Measurements from ENCODE around the gene DAGLA.

The DAGLA gene

DNA sequence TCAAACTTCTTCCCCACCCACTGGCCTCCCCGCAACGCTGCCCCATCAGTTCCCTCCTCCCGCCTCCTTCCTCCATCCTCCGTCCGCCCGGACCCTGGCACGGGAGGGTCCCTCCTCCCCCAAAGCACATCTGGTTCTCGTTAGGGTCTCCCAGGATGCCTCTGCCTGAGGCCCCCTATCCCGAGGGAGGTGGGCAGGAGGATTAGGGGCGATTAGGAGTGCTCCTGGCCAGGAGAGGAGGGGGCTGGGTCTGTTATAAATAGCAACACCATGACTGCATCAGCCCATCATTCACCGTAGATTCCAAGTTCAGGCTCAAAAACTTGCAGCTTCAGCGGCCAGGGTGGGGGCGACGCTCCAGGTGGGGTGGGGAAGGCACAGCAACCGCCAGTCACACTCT, 82.6 kb downstream of the DAGLA start:
- in situ Hi-C loops (cut with MboI; ENCODE audit: low sequenced_read_pairs), result no loop called here

DNA sequence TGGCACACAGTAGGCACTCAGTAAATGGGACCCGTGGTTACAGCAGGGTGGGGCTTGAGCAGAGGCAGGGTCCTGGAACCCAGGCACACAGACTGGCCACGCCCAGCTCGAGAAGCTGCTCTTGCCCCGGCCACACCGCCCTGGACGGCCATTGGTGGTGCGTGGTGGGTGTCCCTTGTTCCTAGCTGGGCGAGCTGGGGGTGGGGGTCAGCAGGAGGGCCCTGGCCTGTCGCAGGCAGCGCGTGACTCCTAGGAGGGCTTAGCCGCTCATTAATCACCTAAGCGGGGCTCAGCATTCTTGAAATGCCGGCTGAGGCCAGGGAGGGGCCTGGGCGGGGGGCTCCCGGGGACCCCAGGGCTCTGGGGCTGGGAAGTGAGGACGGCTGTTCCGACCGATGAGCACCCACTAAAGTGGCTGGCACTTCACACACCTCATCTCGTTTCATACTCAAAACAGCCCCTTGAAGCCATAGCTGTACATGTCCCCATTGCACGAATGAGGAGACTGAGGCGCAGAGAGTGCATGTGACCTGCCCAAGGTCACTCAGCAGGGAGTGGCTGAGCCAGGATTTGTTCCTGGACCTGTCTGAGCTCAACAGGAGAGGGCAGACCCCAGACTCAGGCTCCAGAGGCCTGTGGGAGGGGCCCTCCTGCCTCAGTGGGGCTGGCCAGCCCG, 83.9 kb downstream of the DAGLA start:
- in situ Hi-C loops (cut with MboI; ENCODE audit: low sequenced_read_pairs), result no loop called here

DNA sequence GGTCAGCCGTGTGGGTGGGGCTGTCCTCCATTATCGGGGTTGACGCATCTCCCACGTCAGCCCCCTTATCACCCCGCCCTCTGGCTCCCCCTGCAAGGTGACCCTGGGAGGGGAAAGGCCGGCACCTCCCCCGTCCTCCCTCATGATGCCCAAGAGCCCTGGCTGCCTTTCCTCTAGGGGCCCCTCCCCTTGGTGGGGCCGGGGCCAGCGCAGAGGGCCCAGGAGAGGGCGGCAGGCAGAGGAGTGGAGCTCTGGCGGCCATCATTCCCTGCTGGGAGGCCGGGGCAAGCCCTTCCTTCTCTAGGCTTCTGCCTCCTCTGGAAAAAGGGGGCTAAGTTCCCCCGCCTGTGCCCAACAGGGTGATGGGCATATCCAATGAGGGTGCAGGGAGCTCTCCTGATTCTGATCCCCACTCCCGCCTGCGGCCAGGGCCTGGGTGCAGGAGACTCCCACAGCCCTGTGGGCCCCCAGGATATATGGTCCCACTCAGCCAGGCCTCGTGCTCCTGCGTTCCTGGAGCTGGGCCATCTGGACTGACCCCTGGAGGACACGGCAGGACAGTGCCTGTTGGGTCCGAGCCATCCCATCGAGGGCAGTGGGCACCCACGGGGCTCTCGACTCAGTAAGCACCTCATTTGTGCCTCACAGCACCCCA, 84.5 kb downstream of the DAGLA start:
- in situ Hi-C loops (cut with MboI; ENCODE audit: low sequenced_read_pairs), result no loop called here

DNA sequence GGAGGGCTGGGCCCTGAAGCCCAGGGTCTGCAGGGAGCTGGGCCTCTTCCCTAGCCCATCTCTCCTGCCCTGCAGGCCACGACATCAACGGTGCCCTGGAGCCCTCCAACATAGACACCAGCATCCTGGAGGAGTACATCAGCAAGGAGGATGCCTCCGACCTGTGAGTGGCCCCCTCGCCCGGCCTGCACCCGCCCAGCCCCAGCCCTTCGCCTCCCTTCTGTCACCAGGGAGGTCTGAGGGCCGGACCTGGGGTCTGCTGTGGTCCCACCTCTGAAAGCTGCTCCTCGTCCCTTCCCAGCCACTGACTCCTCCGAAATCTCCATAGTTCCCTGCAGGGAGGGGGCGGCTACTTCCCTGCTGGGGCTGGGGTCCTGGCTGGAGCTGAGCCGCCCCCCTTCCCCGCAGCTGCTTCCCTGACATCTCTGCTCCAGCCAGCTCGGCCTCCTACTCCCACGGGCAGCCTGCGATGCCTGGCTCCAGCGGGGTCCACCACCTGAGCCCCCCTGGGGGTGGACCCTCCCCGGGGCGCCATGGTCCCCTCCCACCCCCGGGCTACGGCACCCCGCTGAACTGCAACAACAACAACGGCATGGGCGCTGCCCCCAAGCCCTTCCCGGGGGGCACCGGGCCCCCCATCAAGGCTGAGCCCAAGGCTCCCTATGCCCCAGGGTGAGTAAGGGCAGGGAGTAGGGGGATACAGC, 85.5 kb downstream of the DAGLA start:
- in situ Hi-C loops (cut with MboI; ENCODE audit: low sequenced_read_pairs), result no loop called here

DNA sequence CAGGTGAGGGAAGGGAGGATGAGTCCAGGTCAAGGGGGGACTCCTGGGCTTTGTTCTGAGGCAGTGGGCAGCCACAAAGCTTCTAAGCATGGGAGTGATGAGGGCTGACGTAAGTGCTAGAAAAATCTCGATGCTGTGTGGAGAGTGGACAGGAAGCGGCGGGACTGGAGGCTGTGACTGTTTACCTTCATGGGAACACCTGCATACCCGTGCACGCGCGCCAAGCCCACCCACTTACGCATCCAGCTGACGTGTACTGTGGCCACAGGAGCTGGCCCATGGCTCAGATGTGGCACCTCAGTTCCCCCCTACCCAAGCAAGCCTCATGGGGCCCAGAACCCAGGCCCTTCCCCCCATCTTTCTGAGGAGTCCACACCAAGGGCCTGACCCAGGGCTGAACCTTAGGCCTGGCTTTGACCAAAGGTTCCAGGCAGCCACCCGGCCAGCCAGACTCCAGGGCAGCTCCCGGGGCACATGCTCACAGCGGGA, 86.2 kb downstream of the DAGLA start:
- in situ Hi-C loops (cut with MboI; ENCODE audit: low sequenced_read_pairs), result no loop called here

DNA sequence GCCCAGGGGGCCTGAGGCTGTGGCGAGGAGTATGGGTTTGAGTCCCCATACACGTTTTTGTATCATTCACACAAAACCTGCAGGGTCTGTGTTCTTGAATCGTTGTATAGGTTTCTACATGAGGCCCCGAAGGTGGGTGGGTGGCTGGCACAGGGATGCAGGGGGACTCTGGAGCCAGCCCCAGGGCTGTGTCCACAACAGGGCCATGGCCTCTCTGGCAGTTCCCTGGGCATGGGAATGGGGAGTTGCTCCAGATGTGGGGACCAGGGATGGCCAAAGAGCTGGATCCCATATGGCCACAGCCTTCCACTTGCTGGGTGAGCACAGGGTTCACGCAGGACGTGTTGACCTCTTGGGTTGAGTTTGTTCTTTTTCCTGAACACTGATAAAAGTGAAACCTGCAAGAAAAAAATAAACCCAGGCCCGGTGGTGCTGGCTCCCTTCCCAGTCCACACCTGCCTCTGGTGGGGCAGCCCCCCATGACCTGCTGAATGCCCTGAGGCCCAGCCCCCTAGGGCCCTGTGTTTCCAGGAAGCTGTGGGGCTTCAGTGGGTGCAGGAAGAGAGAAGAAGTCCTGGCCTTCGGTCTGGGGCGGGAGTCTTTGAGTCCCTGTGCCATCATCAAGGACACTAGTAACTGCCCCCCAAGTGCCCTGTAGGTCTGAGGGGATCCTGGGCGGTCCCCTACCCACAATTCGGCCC, 88.3 kb downstream of the DAGLA start:
- in situ Hi-C loops (cut with MboI; ENCODE audit: low sequenced_read_pairs), result no loop called here

DNA sequence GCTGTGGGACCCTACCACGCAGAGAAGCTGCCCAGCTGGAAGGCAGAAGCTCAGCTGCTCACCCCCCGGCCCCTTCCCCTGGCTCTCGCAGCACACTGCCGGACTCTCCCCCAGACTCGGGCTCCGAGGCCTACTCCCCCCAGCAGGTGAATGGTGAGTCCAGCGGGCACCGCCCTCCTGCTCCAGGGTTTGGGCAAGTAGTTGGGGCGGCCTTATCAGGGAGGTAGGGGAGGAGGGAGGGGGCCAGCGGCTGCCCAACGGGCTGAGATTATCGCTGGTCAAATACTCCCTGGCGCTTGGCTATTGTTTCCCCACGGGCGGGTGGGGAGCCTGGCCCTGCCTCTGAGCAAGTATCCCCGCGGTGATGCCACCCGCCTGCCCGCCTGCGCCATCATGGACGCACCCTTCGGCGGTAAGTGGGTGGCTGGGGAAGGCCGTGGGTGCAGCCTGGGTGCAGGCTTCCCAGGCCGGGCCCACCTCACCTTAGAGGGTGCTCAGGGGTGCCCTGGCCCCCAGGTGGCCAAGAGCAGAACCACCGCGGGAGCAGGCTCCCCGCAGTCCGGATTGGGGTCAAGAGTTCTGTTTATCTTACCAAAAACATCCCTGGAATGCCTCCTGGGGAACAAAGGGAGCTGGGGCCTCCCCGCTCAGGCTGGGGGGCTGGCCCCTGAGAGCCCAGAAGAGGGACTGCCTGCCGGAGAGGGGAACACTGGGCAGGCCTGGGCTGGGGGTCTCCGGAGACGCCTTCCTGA, 89.2 kb downstream of the DAGLA start:
- in situ Hi-C loops (cut with MboI; ENCODE audit: low sequenced_read_pairs), result no loop called here

DNA sequence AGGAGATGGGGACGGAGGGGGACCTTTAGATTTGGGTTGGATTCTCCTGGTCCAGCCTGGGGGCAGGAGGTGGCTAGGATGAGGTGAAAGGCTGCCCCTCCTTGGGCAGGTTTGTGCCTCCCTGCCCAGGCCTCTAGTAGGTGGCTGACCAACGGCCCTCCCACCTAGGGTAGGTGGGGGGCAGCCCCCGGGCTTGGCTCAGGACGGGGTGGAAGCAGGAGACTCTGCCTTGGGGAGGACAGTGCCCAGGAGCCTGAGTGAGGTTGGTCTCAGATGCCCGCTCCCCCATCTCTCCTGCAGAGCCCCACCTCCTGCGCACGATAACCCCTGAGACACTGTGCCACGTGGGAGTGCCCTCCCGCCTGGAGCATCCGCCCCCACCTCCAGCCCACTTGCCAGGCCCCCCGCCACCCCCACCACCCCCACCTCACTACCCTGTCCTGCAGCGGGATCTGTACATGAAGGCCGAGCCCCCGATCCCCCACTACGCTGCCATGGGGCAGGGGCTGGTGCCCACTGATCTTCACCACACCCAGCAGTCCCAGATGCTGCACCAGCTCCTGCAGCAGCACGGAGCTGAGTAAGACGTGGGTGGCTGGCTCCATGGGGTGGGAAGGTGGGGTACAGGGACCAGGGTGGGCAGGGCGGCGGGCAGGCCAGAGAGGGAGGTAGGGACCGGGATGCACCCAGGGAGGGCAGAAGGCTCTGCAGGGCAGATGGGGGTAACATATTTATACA, 89.9 kb downstream of the DAGLA start:
- in situ Hi-C loops (cut with MboI; ENCODE audit: low sequenced_read_pairs), result no loop called here

DNA sequence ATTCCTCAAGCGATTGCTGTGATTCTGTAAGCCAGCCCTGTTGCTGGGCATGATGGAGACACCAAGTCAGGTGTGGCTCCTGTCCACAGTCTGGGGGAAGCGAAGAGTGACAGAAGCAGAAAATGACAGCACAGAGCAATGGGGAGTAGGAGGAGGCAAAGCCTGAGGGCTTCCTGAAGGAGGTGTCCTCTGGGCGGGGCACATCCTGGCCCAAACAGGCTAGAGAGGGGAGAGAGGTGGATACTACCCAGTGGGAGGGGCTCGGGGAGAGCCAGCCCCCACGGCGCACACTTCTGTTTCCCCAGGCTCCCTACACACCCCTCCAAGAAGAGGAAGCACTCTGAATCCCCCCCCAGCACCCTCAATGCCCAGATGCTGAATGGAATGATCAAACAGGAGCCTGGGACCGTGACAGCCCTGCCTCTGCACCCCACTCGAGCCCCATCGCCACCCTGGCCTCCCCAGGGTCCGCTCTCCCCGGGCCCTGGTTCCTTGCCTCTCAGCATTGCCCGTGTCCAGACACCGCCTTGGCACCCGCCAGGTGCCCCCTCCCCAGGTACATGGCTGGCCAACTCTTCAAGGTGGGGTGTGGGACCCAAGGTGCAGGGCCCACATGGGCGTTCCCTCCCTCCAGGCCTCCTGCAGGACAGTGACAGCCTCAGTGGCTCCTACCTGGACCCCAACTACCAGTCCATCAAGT, 91.2 kb downstream of the DAGLA start:
- in situ Hi-C loops (cut with MboI; ENCODE audit: low sequenced_read_pairs), result no loop called here

DNA sequence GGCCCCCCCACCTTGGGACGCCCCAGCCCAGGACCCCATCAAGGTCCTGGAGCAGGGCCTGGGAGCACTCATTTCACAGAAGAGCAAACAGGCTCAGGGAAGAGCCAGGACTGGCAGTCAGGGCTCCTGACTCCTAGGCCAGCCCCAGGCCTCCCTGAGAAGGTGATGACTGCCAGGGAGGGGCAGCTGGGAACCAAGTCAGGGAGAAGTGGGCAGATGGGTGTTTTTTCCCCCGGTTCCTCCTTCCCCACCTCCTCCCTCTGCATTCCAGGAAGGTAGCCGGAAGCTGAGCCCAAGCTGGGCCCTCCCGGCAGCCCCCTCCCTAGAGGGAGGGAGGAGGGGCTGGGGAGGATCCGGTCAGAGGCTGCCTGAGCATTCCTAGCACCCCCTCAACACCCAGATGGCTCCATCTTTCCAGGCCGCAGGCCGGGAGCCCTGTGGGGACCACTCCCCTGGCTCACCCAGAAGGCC, 91.8 kb downstream of the DAGLA start:
- in situ Hi-C loops (cut with MboI; ENCODE audit: low sequenced_read_pairs), result no loop called here

DNA sequence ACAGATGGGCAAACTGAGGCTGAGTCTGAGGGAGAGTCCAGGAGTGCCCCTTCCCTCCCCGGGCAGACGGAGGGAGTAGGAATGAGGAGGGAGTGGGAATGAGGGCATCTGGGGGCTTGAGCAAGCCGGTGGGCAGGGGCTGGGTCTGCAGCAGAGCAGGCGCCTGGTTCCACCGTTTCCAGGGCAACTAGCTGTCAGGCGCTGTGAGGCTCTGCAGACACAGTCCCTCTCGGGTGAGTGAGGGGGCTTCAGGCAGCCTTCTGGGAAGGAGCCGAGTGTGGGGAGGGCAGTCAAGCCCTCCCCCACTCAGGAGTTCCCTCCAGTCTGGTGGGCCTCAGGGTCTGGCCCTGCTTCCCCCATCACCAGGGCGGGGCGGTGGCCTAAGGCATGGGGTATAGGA, 93.2 kb downstream of the DAGLA start:
- in situ Hi-C loops (cut with MboI; ENCODE audit: low sequenced_read_pairs), result no loop called here

DNA sequence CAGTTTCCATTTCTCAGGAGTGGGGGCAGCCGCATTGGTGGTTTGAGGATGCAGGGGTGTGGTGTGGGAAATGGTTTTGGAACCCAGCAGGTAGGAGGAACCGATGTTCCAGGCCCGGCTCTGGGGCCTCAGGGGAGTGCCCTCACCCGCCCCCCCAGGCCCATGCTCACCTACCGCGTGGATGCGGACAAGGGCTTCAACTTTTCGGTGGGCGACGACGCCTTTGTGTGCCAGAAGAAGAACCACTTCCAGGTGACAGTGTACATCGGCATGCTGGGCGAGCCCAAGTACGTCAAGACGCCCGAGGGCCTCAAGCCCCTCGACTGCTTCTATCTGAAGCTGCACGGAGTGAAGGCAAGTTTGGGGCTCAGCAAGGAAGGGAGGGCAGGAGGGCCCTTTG, 93.6 kb downstream of the DAGLA start:
- in situ Hi-C loops (cut with MboI; ENCODE audit: low sequenced_read_pairs), result no loop called here

DNA sequence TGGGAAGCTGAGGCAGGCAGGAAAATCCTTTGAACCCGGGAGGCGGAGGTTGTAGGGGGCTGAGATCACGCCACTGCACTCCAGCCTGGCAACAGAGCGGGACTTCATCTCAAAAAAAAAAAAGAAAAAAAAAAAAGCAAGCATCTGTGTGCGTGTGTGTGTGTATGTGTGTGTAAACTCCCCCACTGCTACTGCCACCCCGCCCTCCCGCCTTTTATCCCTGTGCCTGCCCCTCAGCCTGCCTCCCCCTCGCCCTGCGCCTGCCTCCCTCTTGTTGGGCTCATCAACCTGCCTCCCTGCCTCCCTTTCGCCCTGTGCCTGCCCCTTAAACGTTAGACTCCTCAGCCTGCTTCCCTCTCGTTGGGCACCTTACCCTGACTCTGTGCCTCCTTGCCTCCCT, 94.2 kb downstream of the DAGLA start:
- in situ Hi-C loops (cut with MboI; ENCODE audit: low sequenced_read_pairs), result no loop called here

DNA sequence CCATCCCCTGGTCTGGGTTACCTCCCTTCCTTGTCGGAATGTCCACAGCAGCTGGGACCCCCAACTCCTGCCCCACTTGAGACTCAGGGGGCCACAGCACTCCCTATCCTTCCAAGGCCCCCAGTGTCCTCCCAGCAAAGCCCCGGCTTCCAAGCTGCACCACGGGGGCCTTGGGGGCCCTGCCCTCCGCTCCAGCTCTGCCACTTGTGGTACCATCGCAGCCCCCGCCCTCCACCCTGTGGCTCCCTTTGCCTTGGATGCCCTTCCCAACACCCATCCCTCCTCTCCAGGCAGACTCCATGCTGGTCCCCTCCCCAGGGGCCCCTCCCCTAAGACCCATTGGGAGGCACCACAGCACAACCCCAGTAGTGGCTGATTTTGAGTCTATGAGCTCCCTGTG, 94.9 kb downstream of the DAGLA start:
- in situ Hi-C loops (cut with MboI; ENCODE audit: low sequenced_read_pairs), result no loop called here

DNA sequence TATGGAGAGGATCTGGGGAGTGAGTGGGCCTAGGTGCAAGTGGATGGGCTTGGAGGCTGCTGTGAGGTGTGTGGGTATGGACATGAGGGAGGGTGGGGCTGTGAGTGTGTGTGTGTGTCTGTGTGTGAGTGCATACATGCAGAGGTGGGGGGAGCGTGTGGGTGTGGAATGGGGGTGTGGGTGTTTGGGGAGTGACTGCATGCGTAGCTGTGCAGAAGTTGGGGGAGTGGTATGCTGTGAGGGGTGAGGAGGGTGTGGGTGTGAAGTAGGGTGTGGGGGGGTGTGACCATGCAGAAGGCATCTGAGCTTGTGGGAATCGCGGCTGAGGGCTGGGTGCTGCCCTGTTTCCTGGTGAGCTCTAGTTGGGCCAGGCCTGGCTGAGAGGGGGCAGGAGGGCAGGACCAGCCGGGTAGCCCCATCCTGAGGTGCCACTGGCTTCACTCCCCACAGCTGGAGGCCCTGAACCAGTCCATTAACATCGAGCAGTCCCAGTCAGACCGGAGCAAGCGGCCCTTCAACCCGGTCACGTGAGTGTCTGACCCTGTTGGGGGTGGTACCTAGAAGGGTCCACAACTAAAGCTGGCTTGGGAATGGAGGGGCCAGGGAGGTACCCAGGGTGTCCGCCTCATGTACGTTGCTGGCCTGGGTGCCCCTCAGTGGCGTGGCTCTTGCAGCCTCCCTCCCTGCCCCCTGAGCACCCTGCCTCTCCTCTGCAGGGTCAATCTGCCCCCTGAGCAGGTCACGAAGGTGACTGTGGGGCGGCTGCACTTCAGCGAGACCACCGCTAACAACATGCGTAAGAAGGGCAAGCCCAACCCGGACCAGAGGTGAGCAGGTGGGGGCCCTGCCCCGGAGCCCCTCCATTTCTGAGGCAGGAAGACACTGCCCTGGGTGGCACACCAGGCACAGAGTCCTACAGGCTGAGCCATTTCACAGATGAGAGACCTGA, 95.7 kb downstream of the DAGLA start:
- in situ Hi-C loops (cut with MboI; ENCODE audit: low sequenced_read_pairs), result no loop called here

DNA sequence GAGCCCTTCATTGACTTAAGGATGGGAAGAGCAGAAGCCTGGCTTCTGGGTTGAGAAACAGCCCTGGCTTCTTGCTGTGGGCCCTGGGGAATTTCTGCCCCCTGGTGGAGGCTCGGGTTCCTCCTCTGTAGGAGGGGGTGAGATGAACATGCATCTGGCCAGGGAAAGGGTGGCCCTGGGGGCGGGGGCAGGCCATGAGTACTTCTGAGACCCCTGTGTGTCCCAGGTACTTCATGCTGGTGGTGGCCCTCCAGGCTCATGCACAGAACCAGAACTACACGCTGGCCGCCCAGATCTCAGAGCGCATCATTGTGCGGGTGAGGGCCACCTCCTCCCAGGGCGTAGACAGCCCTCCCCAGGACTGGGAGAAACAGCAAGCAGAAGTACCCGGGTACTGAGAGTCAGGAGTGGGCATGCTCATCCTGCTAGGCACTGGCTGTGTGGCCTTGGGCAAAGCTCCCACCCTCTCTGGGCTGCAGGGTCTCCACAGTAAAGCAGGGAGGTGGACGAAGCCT, 96.4 kb downstream of the DAGLA start:
- in situ Hi-C loops (cut with MboI; ENCODE audit: low sequenced_read_pairs), result no loop called here

DNA sequence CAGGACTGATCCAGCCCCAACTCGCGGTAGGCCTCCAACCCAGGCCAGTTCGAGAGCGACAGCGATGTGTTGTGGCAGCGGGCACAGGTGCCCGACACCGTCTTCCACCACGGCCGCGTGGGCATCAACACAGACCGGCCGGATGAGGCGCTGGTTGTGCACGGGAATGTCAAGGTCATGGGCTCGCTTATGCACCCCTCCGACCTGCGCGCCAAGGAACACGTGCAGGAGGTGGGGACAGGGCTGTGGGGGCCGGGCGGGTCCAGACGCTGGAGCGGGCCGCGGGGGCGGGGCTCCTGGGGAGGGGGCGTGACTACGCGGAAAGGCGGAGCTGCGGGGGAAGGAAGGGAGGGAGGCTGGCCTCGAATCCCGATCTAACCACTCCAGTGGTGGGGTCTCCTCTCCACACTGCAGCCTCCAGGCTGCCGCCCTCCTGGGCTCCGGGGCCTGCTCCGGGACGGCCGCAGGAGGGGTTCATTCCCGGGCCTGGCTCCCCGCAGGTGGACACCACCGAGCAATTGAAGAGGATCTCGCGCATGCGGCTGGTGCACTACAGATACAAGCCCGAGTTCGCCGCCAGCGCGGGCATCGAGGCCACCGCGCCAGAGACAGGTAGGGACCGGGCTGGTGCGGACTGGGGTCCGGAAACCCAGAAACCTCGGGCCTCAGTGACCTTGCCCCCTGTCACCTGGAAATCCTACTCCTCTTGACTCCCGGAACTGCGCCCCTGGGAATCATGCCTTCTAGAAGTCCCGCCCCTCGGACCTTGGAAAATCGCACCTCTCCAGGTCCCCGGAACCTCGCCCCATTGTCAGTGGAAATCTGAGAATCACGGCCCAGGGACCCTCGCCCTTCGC, 97.3 kb downstream of the DAGLA start:
- in situ Hi-C loops (cut with MboI; ENCODE audit: low sequenced_read_pairs), result no loop called here
